K562 (cell line): ENCODE data around the gene RGS17. TPM values are rescaled to one million over a fixed set of nuclear protein-coding genes. Genes with fewer than 3 reads are reported as not detected.
"Not testable (repeated sequence)": the region's sequence is repeated elsewhere in the genome, so short reads cannot be mapped to it uniquely, and the experiment has no call there.

Experiments used
- ATAC-seq: fragments of 200-7000 bp; cut with Tn5 transposase; 3 replicates; pipeline ENCODE4 v1.9.1; 2020; ENCODE audit warnings: moderate library complexity
- BruUV-seq: library from RNA; stranded (reverse); fragments of 400-500 nt; replicated peaks from 2 replicates; lab custom pipeline; 2021; lab: Mats Ljungman, UMichigan
- CTCF ChIA-PET: fragments of 300-600 bp; formaldehyde crosslinking; extraction: SDS; loops from one replicate; lab custom pipeline; 2021; ENCODE audit warnings: low intra/inter-chr PET ratio; lab: Yijun Ruan, JAX
- POLR2A ChIA-PET: fragments of 300-600, 350-650 bp; sonication (Branson Sonifier 250); formaldehyde crosslinking; extraction: SDS; loops from one replicate; lab custom pipeline; 2021; ENCODE audit warnings: antibody characterized with exemption, inconsistent platforms; lab: Yijun Ruan, JAX
- DNase-seq, 4 experiments: peaks; one replicate each; pipeline versions ENCODE4 v3.0.0 to v3.0.0-alpha.2; 2011 to 2018; ENCODE audit warnings: low spot score in 3 of 4, mixed read lengths in 3 of 4; ENCODE audit errors: extremely low read depth in 1 of 4
- FAIRE-seq: peaks from 2 replicates; lab custom pipeline; 2011; peaks lifted over from hg19 to GRCh38; lab: Jason Lieb, UNC
- H2AFZ ChIP-seq: 2 replicates; pipeline ENCODE4 v1.6.0; 2011; ENCODE audit warnings: low read depth, low read length, control low read depth, inconsistent platforms
- H3K27ac ChIP-seq: fragments of 200-600 bp; 3 replicates; pipeline ENCODE4 v1.8.0; 2011; ENCODE audit warnings: low read depth, mild to moderate bottlenecking, control low read depth, inconsistent platforms, low read length, moderate library complexity, mixed read lengths; ENCODE audit errors: extremely low read depth
- H3K27me3 ChIP-seq, 2 experiments: fragments of 300-600 bp in 1 of 2; 2 replicates in 1 of 2; 3 replicates in 1 of 2; pipeline versions ENCODE4 v1.6.0 to v1.8.0; 2011; ENCODE audit warnings: inconsistent platforms in 2 of 2, low read length in 2 of 2, mild to moderate bottlenecking in 1 of 2, mixed read lengths in 1 of 2, moderate library complexity in 1 of 2; ENCODE audit not compliant: control insufficient read depth in 2 of 2, insufficient read depth in 2 of 2
- H3K36me3 ChIP-seq: fragments of 300-600 bp; 3 replicates; pipeline ENCODE4 v1.8.0; 2011; ENCODE audit warnings: mild to moderate bottlenecking, low read length, inconsistent platforms; ENCODE audit not compliant: control insufficient read depth, insufficient read depth
- H3K4me1 ChIP-seq, 2 experiments: fragments of 200-600 bp in 1 of 2; replicated peaks in 1 of 2; 2 replicates in 1 of 2; 3 replicates in 1 of 2; pipeline versions ENCODE4 v1.5.1 to v1.8.0; 2011; ENCODE audit warnings: inconsistent platforms in 2 of 2, low read length in 2 of 2, mild to moderate bottlenecking in 1 of 2, mixed read lengths in 1 of 2, moderate library complexity in 1 of 2; ENCODE audit not compliant: control insufficient read depth in 2 of 2, insufficient read depth in 2 of 2
- H3K4me2 ChIP-seq: 2 replicates; pipeline ENCODE4 v1.6.1; 2011; ENCODE audit warnings: low read length, control low read depth, inconsistent platforms, mixed read lengths; ENCODE audit not compliant: insufficient read depth
- H3K4me3 ChIP-seq: fragments of 200-600 bp; sonication (generic), shearing (Covaris generic); 2 replicates; pipeline ENCODE4 v1.5.1; 2016; ENCODE audit warnings: control low read depth, inconsistent platforms
- H3K79me2 ChIP-seq: fragments of 200-600 bp; 3 replicates; pipeline ENCODE4 v1.8.0; 2011; ENCODE audit warnings: low read length, inconsistent platforms; ENCODE audit not compliant: control insufficient read depth, insufficient read depth
- H3K9ac ChIP-seq, 2 experiments: 2 replicates each; pipeline versions ENCODE4 v1.6.0 to v1.6.1; 2011; ENCODE audit warnings: low read depth in 2 of 2, low read length in 2 of 2, control low read depth in 1 of 2, inconsistent platforms in 1 of 2, mild to moderate bottlenecking in 1 of 2, mixed read lengths in 1 of 2; ENCODE audit not compliant: insufficient read depth in 1 of 2
- H3K9me1 ChIP-seq: one replicate; pipeline ENCODE4 v1.6.0; 2011; ENCODE audit warnings: inconsistent platforms, mild to moderate bottlenecking, low read length, moderate library complexity; ENCODE audit not compliant: control insufficient read depth, insufficient read depth
- H3K9me3 ChIP-seq: replicated peaks from 2 replicates; pipeline ENCODE4 v1.5.1; 2011; ENCODE audit warnings: low read depth, low read length, inconsistent platforms; ENCODE audit not compliant: control insufficient read depth, insufficient read depth
- H4K20me1 ChIP-seq: replicated peaks from 2 replicates; pipeline ENCODE4 v1.6.1; 2011; ENCODE audit warnings: low read length, inconsistent platforms, mixed read lengths; ENCODE audit not compliant: control insufficient read depth, insufficient read depth
- ARID3B ChIP-seq: fragments of 250-450 bp; sonication (Bioruptor Pico); IDR thresholded peaks from 2 replicates; pipeline ENCODE4 v1.4.0; 2020; ENCODE audit warnings: borderline replicate concordance
- ARNT ChIP-seq, 2 experiments: fragments of 450-650 bp; IDR thresholded peaks; 2 replicates each; pipeline ENCODE4 v1.6.1; 2016; ENCODE audit warnings: mild to moderate bottlenecking in 1 of 2
- POLR2B ChIP-seq: fragments of 450-650 bp; IDR thresholded peaks from 2 replicates; pipeline ENCODE4 v1.6.1; 2018; ENCODE audit warnings: low read depth; ENCODE audit not compliant: partially characterized antibody
- TFE3 ChIP-seq: fragments of 450-650 bp; formaldehyde crosslinking; IDR thresholded peaks from 2 replicates; pipeline ENCODE4 v1.4.0; 2020; ENCODE audit warnings: mild to moderate bottlenecking, mixed read lengths
- ZBTB33 ChIP-seq: sonication (generic); formaldehyde crosslinking; IDR thresholded peaks from 2 replicates; pipeline ENCODE4 v1.8.1; 2023; ENCODE audit warnings: mild to moderate bottlenecking, missing genetic modification reagents
- ZNF507 ChIP-seq: conservative IDR thresholded peaks from 2 replicates; pipeline ENCODE4 v1.6.1; 2017; ENCODE audit warnings: missing genetic modification characterization, missing compliant biosample characterization
- ZNF511 ChIP-seq: sonication (generic); formaldehyde crosslinking; IDR thresholded peaks from 2 replicates; pipeline ENCODE4 v1.8.0; 2022; ENCODE audit warnings: mild to moderate bottlenecking, missing genetic modification reagents
- WGBS: fragments of 100-300 bp; shearing (Covaris generic); methylation state at CpG from one replicate; pipeline ENCODE4 v1.1.6; 2016; ENCODE audit warnings: low coverage, mixed read lengths; ENCODE audit not compliant: insufficient coverage; ENCODE audit errors: missing lambda C conversion rate; 5-methylcytosine and 5-hydroxymethylcytosine counted together
- in situ Hi-C: fragments of 300-500 bp; cut with MboI; formaldehyde crosslinking; loops from 4 replicates; pipeline ENCODE4 v1.15.0; 2018; ENCODE audit warnings: inconsistent platforms, mixed read lengths
- intact Hi-C: fragments of 100-400 bp; cut with micrococcal nuclease; formaldehyde crosslinking; loops from 2 replicates; pipeline ENCODE4 v1.14.2; 2022
- polyA plus RNA-seq, 8 experiments: library from polyadenylated mRNA; depleted of rRNA in 4 of 8; stranded (reverse) in 5 of 8; unstranded in 3 of 8; fragments of >200 nt; fragmentation: Nextera tagmentation in 2 of 8; fragmentation: Illumina TruSeq in 1 of 8; extraction: Ambion mirVana in 2 of 8; extraction: Trizol in 1 of 8; gene quantifications; 2 replicates each; pipeline versions ENCODE4 v1.2.1 to v1.2.3, GENCODE V29; 2011 to 2014; ENCODE audit warnings: inconsistent platforms in 1 of 8, missing spikeins in 1 of 8
- total RNA-seq, 7 experiments: library from RNA; depleted of rRNA in 6 of 7; stranded (reverse); fragments of >200 nt in 6 of 7; fragmentation: Illumina TruSeq in 2 of 7; extraction: Trizol in 2 of 7; gene quantifications; 2 replicates each; pipeline versions ENCODE4 v1.2.1 to v1.2.3, GENCODE V29; 2011 to 2021; ENCODE audit warnings: low replicate concordance in 1 of 7

The RGS17 gene
- total and polyA plus RNA-seq, 9 of the 15 experiments (the other 6 are each of a cell fraction or from before 2014, with no cell fraction given), result 0.01 to 0.14 (median 0.08) TPM; not detected in 6

GRCh38 chr6:152986978-152987377 lies 144.1 kb downstream of the RGS17 start (continued):
- TF ChIP-seq ARID3B, result no peak
- no peak for TF ChIP-seq ZNF511
- no peak for TF ChIP-seq ZNF507
- no peak for TF ChIP-seq TFE3 (CRISPR knock-in tag)
- no peak for TF ChIP-seq ARNT (IDR thresholded peaks at IDR 0.05)

GRCh38 chr6:152985300-152985699 lies 145.8 kb downstream of the RGS17 start:
- CTCF ChIA-PET, BruUV-seq, FAIRE-seq, H2AFZ ChIP-seq, ATAC-seq, H4K20me1 ChIP-seq, H3K27me3 ChIP-seq, H3K9me3 ChIP-seq, DNase-seq, H3K9me1 ChIP-seq: not testable (repeated sequence)
- TF ChIP-seq ZBTB33 (CRISPR knock-in tag) (peak; percentile 88), POLR2B (peak; percentile 17)
- POLR2A ChIA-PET, result interaction anchor here (0.6 to 3.9 kb wide), 3 partner anchors 11 to 1163 kb away, joined by 3 to 37 read pairs (median 11); no protein-coding TSS in a partner anchor
- peak overlapping the region; percentile 97 for H3K4me2 ChIP-seq
- intact Hi-C loops, result loop anchor here (10.0 kb wide), 1 partner anchor 1750 kb away; the partner anchor contains the start of gene SCAF8
- peaks cover 42% of the 10 kb centered on the region for H3K36me3 ChIP-seq
- H3K4me3 ChIP-seq, result peak overlapping the region; percentile 99
- H3K9ac ChIP-seq, result peak overlapping the region; percentile 77 to 97; a peak in 3 of 4 replicates
- in situ Hi-C loops, result loop anchor here (25.0 kb wide), 2 partner anchors 1527 to 1573 kb away; partner anchors contain the start of gene CNKSR3
- H3K79me2 ChIP-seq, result peaks cover 71% of the 10 kb centered on the region
- 73% methylated on average over 11 of the region's 11 CpGs for WGBS
- H3K27ac ChIP-seq, result peak overlapping the region; percentile 94
- H3K4me1 ChIP-seq, result peaks cover 5 to 11% of the 10 kb centered on the region in 2 experiments
